AG04450 (cell line): Measurements from ENCODE around the gene LRRC8D. TPM values are rescaled to one million over a fixed set of nuclear protein-coding genes. Genes with fewer than 3 reads are reported as not detected.

ENCODE experiments used
- CTCF ChIA-PET: fragments of 300-600, 350-600 bp; formaldehyde crosslinking; extraction: SDS; loops from one replicate; lab custom pipeline; 2022; ENCODE audit warnings: antibody characterized with exemption, inconsistent platforms; lab: Charles Lee
- POLR2A ChIA-PET: fragments of 350-600 bp; formaldehyde crosslinking; extraction: SDS; loops from one replicate; lab custom pipeline; 2021; ENCODE audit warnings: antibody characterized with exemption, inconsistent platforms; lab: Yijun Ruan, JAX
- DNase-seq: peaks from one replicate; pipeline ENCODE4 v3.0.0-alpha.2; 2011; ENCODE audit warnings: low read depth, low spot score
- H3K27ac ChIP-seq: one replicate; pipeline ENCODE4 v1.5.1; 2012; ENCODE audit warnings: low read depth, low read length, control low read depth
- H3K27me3 ChIP-seq: one replicate; pipeline ENCODE4 v1.6.0; 2012; ENCODE audit warnings: low read length; ENCODE audit not compliant: control insufficient read depth, insufficient read depth
- H3K4me3 ChIP-seq: 2 replicates; pipeline ENCODE4 v1.5.1; 2011; ENCODE audit warnings: mild to moderate bottlenecking, low read depth, low read length, control low read depth
- H3K9me3 ChIP-seq: 2 replicates; pipeline ENCODE4 v1.5.1; 2012; ENCODE audit warnings: low read length; ENCODE audit not compliant: control insufficient read depth, insufficient read depth
- polyA plus RNA-seq: library from polyadenylated mRNA; depleted of rRNA; stranded (reverse); fragments of >200 nt; gene quantifications from 2 replicates; pipeline ENCODE4 v1.2.3, GENCODE V29; 2011
- TF ChIP-seq, protein P1 (sequence below): IDR thresholded peaks from 2 replicates; pipeline ENCODE4 v1.5.1; 2011; ENCODE audit warnings: low read depth, low read length, control low read depth, inconsistent platforms

Gene LRRC8D
- polyA plus RNA-seq, 1 experiment: 48.7 TPM

DNA sequence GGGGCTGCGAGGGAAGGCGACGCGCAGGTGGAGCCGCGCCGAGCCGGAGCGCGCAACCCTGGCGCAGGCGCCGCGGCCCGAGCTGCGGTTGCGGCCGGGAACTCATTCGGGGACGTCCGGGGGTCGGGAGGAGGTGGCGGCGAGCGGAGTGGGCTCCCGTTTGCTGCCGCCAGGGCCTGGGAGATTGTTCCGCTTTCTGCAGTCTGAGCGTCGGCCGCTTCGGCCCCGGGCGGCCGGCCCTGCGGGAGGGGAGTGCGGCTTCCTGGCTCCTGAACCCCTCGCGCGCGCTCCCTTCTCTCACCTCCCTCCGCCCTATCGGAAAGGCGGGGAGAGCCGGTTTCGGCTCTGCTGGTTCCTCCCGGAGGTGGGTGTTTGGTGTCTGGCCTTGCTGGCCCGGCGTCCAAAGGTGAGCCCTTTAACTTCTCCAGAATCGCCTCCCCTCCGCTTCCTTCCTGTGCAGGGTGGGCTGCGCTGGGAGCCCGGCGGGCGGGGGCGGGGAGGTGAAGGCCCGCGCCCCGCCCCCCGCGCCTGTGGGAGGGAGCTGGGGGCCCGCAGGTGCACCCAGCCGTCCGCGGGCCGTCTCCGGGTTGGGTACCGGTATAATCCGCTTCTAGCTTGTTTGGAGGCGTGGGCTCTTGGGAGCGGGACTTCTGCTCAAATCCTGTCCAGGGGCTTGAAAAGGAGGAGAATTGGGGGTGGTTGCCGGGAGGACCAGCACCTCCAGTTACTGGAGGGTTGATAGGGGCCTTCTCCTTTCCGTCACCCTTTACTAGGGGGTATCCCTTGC, 683 bp downstream of the LRRC8D start:
- TF ChIP-seq, protein P1, sequence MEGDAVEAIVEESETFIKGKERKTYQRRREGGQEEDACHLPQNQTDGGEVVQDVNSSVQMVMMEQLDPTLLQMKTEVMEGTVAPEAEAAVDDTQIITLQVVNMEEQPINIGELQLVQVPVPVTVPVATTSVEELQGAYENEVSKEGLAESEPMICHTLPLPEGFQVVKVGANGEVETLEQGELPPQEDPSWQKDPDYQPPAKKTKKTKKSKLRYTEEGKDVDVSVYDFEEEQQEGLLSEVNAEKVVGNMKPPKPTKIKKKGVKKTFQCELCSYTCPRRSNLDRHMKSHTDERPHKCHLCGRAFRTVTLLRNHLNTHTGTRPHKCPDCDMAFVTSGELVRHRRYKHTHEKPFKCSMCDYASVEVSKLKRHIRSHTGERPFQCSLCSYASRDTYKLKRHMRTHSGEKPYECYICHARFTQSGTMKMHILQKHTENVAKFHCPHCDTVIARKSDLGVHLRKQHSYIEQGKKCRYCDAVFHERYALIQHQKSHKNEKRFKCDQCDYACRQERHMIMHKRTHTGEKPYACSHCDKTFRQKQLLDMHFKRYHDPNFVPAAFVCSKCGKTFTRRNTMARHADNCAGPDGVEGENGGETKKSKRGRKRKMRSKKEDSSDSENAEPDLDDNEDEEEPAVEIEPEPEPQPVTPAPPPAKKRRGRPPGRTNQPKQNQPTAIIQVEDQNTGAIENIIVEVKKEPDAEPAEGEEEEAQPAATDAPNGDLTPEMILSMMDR: no peak
- POLR2A ChIA-PET: interaction anchor here (0.6 to 1.5 kb wide), 3 partner anchors 9 to 89 kb away, joined by 3 to 5 read pairs (median 3); no protein-coding TSS in a partner anchor

GRCh38 chr1:89822109-89822962, 1.5 kb downstream of the LRRC8D start:
- ChIA-PET POLR2A (interaction anchor here (1.5 kb wide), 1 partner anchor 9 kb away, joined by 5 read pairs; no protein-coding TSS in a partner anchor), CTCF (interaction anchor here (2.1 kb wide), 1 partner anchor 165 kb away, joined by 7 read pairs; no protein-coding TSS in a partner anchor)
- Histone ChIP-seq H3K9me3 (no peaks in the 10 kb centered on the region; the same call in 1 of the 2 replicates), H3K4me3 (peak overlapping the region; percentile 75), H3K27ac (no peak overlapping the region), H3K27me3 (peaks cover 4% of the 10 kb centered on the region)
- no peak for DNase-seq
- TF ChIP-seq, protein P1: no peak

More for the DNA sequence above, 683 bp downstream of the LRRC8D start:
- CTCF ChIA-PET: no interaction called here
- peak overlapping the region; percentile 75 for H3K4me3 ChIP-seq
- no peaks in the 10 kb centered on the region; the same call in 1 of the 2 replicates for H3K9me3 ChIP-seq
- H3K27me3 ChIP-seq: peaks cover 4% of the 10 kb centered on the region
- H3K27ac ChIP-seq: no peak overlapping the region
- DNase-seq: no peak

DNA sequence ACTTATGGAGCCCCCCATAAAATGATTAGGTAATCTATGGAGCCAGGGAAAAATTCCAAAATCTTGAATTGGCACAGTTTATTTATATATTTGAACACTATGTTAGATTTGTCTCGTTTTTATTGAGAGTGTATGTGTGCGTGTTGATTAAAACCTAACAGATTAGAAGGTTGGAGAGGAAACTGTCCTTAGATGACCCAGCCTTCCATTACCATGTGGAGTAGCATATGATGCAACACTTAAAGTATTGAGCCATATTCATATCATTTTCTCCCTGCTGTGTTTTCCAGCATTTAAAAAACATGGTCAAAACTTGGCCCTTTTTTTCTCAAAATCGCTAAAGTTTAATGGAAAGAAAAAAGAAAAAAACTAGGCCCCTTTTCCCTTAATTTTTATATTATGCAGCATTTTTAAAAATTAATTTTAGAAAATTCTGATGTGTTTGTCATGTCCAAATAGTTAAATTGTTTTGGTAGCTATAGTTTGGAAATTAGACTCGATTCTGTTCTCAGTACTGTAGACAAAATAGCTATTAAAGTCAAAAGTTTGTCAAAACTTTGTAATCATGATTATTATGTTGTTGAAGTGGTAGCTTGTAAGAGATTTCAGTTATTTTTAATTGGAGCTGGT, 2.3 kb downstream of the LRRC8D start:
- Histone ChIP-seq H3K9me3 (no peaks in the 10 kb centered on the region; the same call in 1 of the 2 replicates), H3K27ac (no peak overlapping the region), H3K4me3 (no peak overlapping the region), H3K27me3 (peaks cover 4% of the 10 kb centered on the region)
- DNase-seq: no peak
- TF ChIP-seq, protein P1: no peak
- CTCF ChIA-PET: interaction anchor here (1.3 to 2.1 kb wide), 2 partner anchors 60 to 164 kb away, joined by 3 to 7 read pairs; no protein-coding TSS in a partner anchor
- POLR2A ChIA-PET: no interaction called here

GRCh38 chr1:89823679-89824292, 3.0 kb downstream of the LRRC8D start:
- TF ChIP-seq, protein P1: no peak
- ChIA-PET CTCF (interaction anchor here (1.2 to 2.1 kb wide), 3 partner anchors 19 to 163 kb away, joined by 3 to 7 read pairs (median 3); no protein-coding TSS in a partner anchor), POLR2A (no interaction called here)
- Histone ChIP-seq H3K9me3 (no peaks in the 10 kb centered on the region; the same call in 1 of the 2 replicates), H3K27me3 (peaks cover 4% of the 10 kb centered on the region), H3K4me3 (no peak overlapping the region), H3K27ac (no peak overlapping the region)
- no peak for DNase-seq
